Measurements from ENCODE around the gene PPIL4.
"Not testable (repeated sequence)": the region's sequence is repeated elsewhere in the genome, so short reads cannot be mapped to it uniquely, and the experiment has no call there.

Gene PPIL4

GRCh38 chr6:149529650-149530049 is 16.2 kb downstream of the PPIL4 start:
- DNase-seq (ENCODE audit: low read depth in 2 of 2, low spot score in 1 of 2): no peak

GRCh38 chr6:149515494-149515893 is 30.3 kb downstream of the PPIL4 start:
- DNase-seq (ENCODE audit: low read depth in 2 of 2, low spot score in 1 of 2): no peak

- no peak for DNase-seq (ENCODE audit: low read depth in 2 of 2, low spot score in 1 of 2)
Measured at GRCh38 chr6:149513915-149514314, 31.9 kb downstream of the PPIL4 start.

- no peak for DNase-seq (ENCODE audit: low read depth in 2 of 2, low spot score in 1 of 2)
Measured at GRCh38 chr6:149510793-149511512, 34.9 kb downstream of the PPIL4 start.

- DNase-seq (ENCODE audit: low read depth in 2 of 2, low spot score in 1 of 2): no peak
Measured at GRCh38 chr6:149508485-149508884, 37.4 kb downstream of the PPIL4 start.

GRCh38 chr6:149503872-149504271 is 42.0 kb downstream of the PPIL4 start:
- DNase-seq (ENCODE audit: low read depth in 2 of 2, low spot score in 1 of 2): no peak

- no peak for DNase-seq (ENCODE audit: low read depth in 2 of 2, low spot score in 1 of 2)
Measured at GRCh38 chr6:149503276-149503675, 42.6 kb downstream of the PPIL4 start.

GRCh38 chr6:149501768-149502167 is 44.1 kb downstream of the PPIL4 start:
- DNase-seq (ENCODE audit: low read depth in 2 of 2, low spot score in 1 of 2): no peak

- DNase-seq (ENCODE audit: low read depth in 2 of 2, low spot score in 1 of 2): no peak
Measured at GRCh38 chr6:149501201-149501600, 44.6 kb downstream of the PPIL4 start.

GRCh38 chr6:149500096-149500495 is 45.7 kb downstream of the PPIL4 start:
- no peak for DNase-seq (ENCODE audit: low read depth in 2 of 2, low spot score in 1 of 2)

GRCh38 chr6:149499066-149499465 is 46.8 kb downstream of the PPIL4 start:
- DNase-seq (ENCODE audit: low read depth in 2 of 2, low spot score in 1 of 2): no peak

- DNase-seq (ENCODE audit: low read depth in 2 of 2, low spot score in 1 of 2): no peak
Measured at GRCh38 chr6:149497365-149497764, 48.5 kb downstream of the PPIL4 start.

- not testable (repeated sequence) for DNase-seq (ENCODE audit: low read depth in 2 of 2, low spot score in 1 of 2)
Measured at GRCh38 chr6:149496597-149496996, 49.2 kb downstream of the PPIL4 start.

- DNase-seq (ENCODE audit: low read depth in 2 of 2, low spot score in 1 of 2): not testable (repeated sequence)
Measured at GRCh38 chr6:149495349-149496016, 50.4 kb downstream of the PPIL4 start.

- DNase-seq (ENCODE audit: low read depth in 2 of 2, low spot score in 1 of 2): not testable (repeated sequence)
Measured at GRCh38 chr6:149494810-149495209, 51.0 kb downstream of the PPIL4 start.

- DNase-seq (ENCODE audit: low read depth in 2 of 2, low spot score in 1 of 2): no peak
Measured at GRCh38 chr6:149493761-149494320, 52.0 kb downstream of the PPIL4 start.

- DNase-seq (ENCODE audit: low read depth in 2 of 2, low spot score in 1 of 2): no peak
Measured at GRCh38 chr6:149492798-149493343, 53.0 kb downstream of the PPIL4 start.

- no peak for DNase-seq (ENCODE audit: low read depth in 2 of 2, low spot score in 1 of 2)
Measured at GRCh38 chr6:149489967-149490366, 55.9 kb downstream of the PPIL4 start.

- DNase-seq (ENCODE audit: low read depth in 2 of 2, low spot score in 1 of 2): no peak
Measured at GRCh38 chr6:149488815-149489214, 57.0 kb downstream of the PPIL4 start.

- DNase-seq (ENCODE audit: low read depth in 2 of 2, low spot score in 1 of 2): no peak
Measured at GRCh38 chr6:149487316-149487715, 58.5 kb downstream of the PPIL4 start.

- peak; percentile 40 to 68 for DNase-seq (ENCODE audit: low read depth in 2 of 2, low spot score in 1 of 2)
Measured at GRCh38 chr6:149484733-149485700, 60.8 kb downstream of the PPIL4 start, which contains the start of gene ZC3H12D. ZC3H12D (minus strand) TSS chr6:149485014; CDS start chr6:149474543, 10,471 bp downstream.
